Uterus (tissue), 2 donors: Measurements from ENCODE around the gene NEDD4L.

ENCODE experiments used
- CTCF ChIP-seq, 4 experiments: fragments of 200-600 bp in 2 of 4; fragments of 450-650 bp in 2 of 4; sonication (generic) in 2 of 4; IDR thresholded peaks; one replicate each; pipeline ENCODE4 v1.5.1; 2016 to 2019; ENCODE audit warnings: antibody characterized with exemption in 4 of 4, mild to moderate bottlenecking in 2 of 4, moderate library complexity in 1 of 4
- POLR2A ChIP-seq, 2 donors: fragments of 450-650 bp; IDR thresholded peaks; one replicate each; pipeline ENCODE4 v1.6.1; 2016; ENCODE audit warnings: antibody characterized with exemption in 2 of 2, mild to moderate bottlenecking in 1 of 2, moderate library complexity in 1 of 2

DNA sequence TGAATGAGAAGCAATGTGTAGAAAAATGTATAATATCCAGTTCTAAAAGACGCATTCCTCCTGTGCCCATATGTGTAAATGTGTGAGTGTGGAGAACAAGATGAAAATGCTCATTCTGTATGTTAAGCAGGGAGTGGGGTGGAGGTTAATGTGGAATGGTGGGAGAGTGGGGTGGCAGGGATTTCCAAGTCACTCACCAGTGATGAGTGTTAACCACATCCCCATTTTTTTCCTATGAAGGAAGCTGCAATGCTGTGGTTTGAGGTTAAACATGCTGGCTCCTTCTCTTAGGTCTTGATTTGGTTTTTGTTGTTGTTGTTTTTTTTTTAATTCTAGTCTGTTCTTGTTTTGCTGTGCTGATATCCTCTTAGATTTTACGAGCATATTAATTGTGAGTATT lies 169.4 kb downstream of the NEDD4L start:
- TF ChIP-seq POLR2A (IDR thresholded peaks at IDR 0.05) (no peak), CTCF (IDR thresholded peaks at IDR 0.05) (no peak)
